HG02938 (cell line): ENCODE data around the gene GRM3.
A peak's percentile ranks its signal among the peaks of the same experiment; 100 is the strongest.

Experiments
- ATAC-seq: cut with Tn5 transposase; IDR thresholded peaks from one replicate; pipeline ENCODE4 v1.9.1; 2021; ENCODE audit warnings: mild to moderate bottlenecking, moderate library complexity; ENCODE audit not compliant: unreplicated experiment

Gene GRM3

GRCh38 chr7:86692755-86693154 lies 49.0 kb downstream of the GRM3 start:
- ATAC-seq, result no peak

GRCh38 chr7:86706406-86706805 lies 62.7 kb downstream of the GRM3 start:
- ATAC-seq, result no peak

- ATAC-seq, result no peak
Measured at GRCh38 chr7:86708031-86708680, 64.4 kb downstream of the GRM3 start.

- no peak for ATAC-seq
Measured at GRCh38 chr7:86720306-86720705, 76.6 kb downstream of the GRM3 start.

GRCh38 chr7:86733783-86734182 lies 90.1 kb downstream of the GRM3 start:
- no peak for ATAC-seq

GRCh38 chr7:86745013-86745745 lies 101.5 kb downstream of the GRM3 start:
- ATAC-seq, result no peak

- no peak for ATAC-seq
Measured at GRCh38 chr7:86747698-86748097, 104.0 kb downstream of the GRM3 start.

GRCh38 chr7:86748201-86748600 lies 104.5 kb downstream of the GRM3 start:
- no peak for ATAC-seq

GRCh38 chr7:86748843-86749719 lies 105.4 kb downstream of the GRM3 start:
- peak; percentile 58 for ATAC-seq

GRCh38 chr7:86749741-86750665 lies 106.3 kb downstream of the GRM3 start:
- ATAC-seq, result no peak

- no peak for ATAC-seq
Measured at GRCh38 chr7:86760236-86760635, 116.5 kb downstream of the GRM3 start.

GRCh38 chr7:86762129-86762528 lies 118.4 kb downstream of the GRM3 start:
- ATAC-seq, result no peak

- no peak for ATAC-seq
Measured at GRCh38 chr7:86765931-86766330, 122.2 kb downstream of the GRM3 start.

GRCh38 chr7:86768394-86768793 lies 124.7 kb downstream of the GRM3 start:
- peak; percentile 32 for ATAC-seq

- peak; percentile 81 for ATAC-seq
Measured at GRCh38 chr7:86768967-86769760, 125.5 kb downstream of the GRM3 start.

- no peak for ATAC-seq
Measured at GRCh38 chr7:86773309-86773708, 129.6 kb downstream of the GRM3 start.

GRCh38 chr7:86775203-86775602 lies 131.5 kb downstream of the GRM3 start:
- ATAC-seq, result no peak

- no peak for ATAC-seq
Measured at GRCh38 chr7:86776136-86776535, 132.4 kb downstream of the GRM3 start.

GRCh38 chr7:86778271-86778670 lies 134.6 kb downstream of the GRM3 start:
- no peak for ATAC-seq

GRCh38 chr7:86784765-86785164 lies 141.1 kb downstream of the GRM3 start:
- ATAC-seq, result no peak
